Bronchial epithelial cell (primary cell): ENCODE measurements around the gene RHOF. TPM values are rescaled to one million over a fixed set of nuclear protein-coding genes. Genes with fewer than 3 reads are reported as not detected.

Experiments
- DNase-seq: peaks from one replicate; pipeline ENCODE4 v3.0.0-alpha.2; 2010; ENCODE audit warnings: low read depth
- FAIRE-seq: peaks from 2 replicates; lab custom pipeline; 2011; peaks lifted over from hg19 to GRCh38; lab: Jason Lieb, UNC
- H3K27me3 ChIP-seq: 2 replicates; pipeline ENCODE4 v1.5.1; 2011; ENCODE audit warnings: low read length; ENCODE audit not compliant: control insufficient read depth, insufficient read depth
- H3K36me3 ChIP-seq: 2 replicates; pipeline ENCODE4 v1.5.1; 2011; ENCODE audit warnings: low read length; ENCODE audit not compliant: control insufficient read depth, insufficient read depth
- H3K4me3 ChIP-seq: 2 replicates; pipeline ENCODE4 v1.5.1; 2011; ENCODE audit warnings: mild to moderate bottlenecking, low read depth, low read length, control low read depth
- CTCF ChIP-seq: IDR thresholded peaks from 2 replicates; pipeline ENCODE4 v1.5.1; 2011; ENCODE audit warnings: mild to moderate bottlenecking, moderate library complexity, low read length, control low read depth, inconsistent platforms; ENCODE audit not compliant: insufficient read depth, severe bottlenecking
- total RNA-seq: library from RNA; depleted of rRNA; stranded (reverse); fragments of >200 nt; gene quantifications from 2 replicates; pipeline ENCODE4 v1.2.1, GENCODE V29; 2014

RHOF gene
- total RNA-seq, 1 donor from 2014 or later = 15.5 TPM

GRCh38 chr12:121804417-121805111, 11.1 kb upstream of the RHOF start:
- Histone ChIP-seq H3K36me3 (peaks cover 12% of the 10 kb centered on the region), H3K4me3 (peak overlapping the region; percentile 68), H3K27me3 (no peaks in the 10 kb centered on the region)
- DNase-seq = no peak
- no peak for TF ChIP-seq CTCF
- no peak for FAIRE-seq

GRCh38 chr12:121803861-121804416, 10.5 kb upstream of the RHOF start, which contains the start of gene SETD1B:
SETD1B (plus strand) TSS chr12:121804009; CDS start chr12:121804738, 729 bp downstream.
- no peak for TF ChIP-seq CTCF
- FAIRE-seq = no peak

GRCh38 chr12:121802843-121803698, 9.6 kb upstream of the RHOF start:
- no peak for TF ChIP-seq CTCF

More at GRCh38 chr12:121803861-121804416, 10.5 kb upstream of the RHOF start, which contains the start of gene SETD1B:
- Histone ChIP-seq H3K4me3 (peak within 1 kb of the TSS; percentile 68), H3K36me3 (peaks cover 8% of the 10 kb centered on the region), H3K27me3 (no peaks in the 10 kb centered on the region)
- no peak for DNase-seq

GRCh38 chr12:121802485-121802842, 9.0 kb upstream of the RHOF start:
- FAIRE-seq = no peak
- H3K27me3 ChIP-seq = no peaks in the 10 kb centered on the region
- H3K36me3 ChIP-seq = peaks cover 7% of the 10 kb centered on the region
- H3K4me3 ChIP-seq = peak overlapping the region; percentile 68
- no peak for TF ChIP-seq CTCF
- DNase-seq = no peak

More at GRCh38 chr12:121802843-121803698, 9.6 kb upstream of the RHOF start:
- Histone ChIP-seq H3K36me3 (peaks cover 10% of the 10 kb centered on the region), H3K4me3 (peak overlapping the region; percentile 68), H3K27me3 (no peaks in the 10 kb centered on the region)
- peak; percentile 90 for DNase-seq
- no peak for FAIRE-seq

GRCh38 chr12:121801595-121802484, 8.4 kb upstream of the RHOF start:
- Histone ChIP-seq H3K4me3 (peak overlapping the region; percentile 68), H3K27me3 (no peaks in the 10 kb centered on the region), H3K36me3 (peaks cover 7% of the 10 kb centered on the region)
- DNase-seq (peak; percentile 70), FAIRE-seq (no peak)
- no peak for TF ChIP-seq CTCF
